KMS-11 (cell line): ENCODE data around the gene EPS8.

Source experiments
- H2AFZ ChIP-seq: fragments of 200-600 bp; sonication (generic); 2 replicates; pipeline ENCODE4 v1.6.1; 2016; ENCODE audit warnings: antibody characterized with exemption, mixed run types, low read depth
- H3K27ac ChIP-seq: fragments of 200-600 bp; sonication (generic); 2 replicates; pipeline ENCODE4 v1.6.1; 2016; ENCODE audit warnings: mild to moderate bottlenecking, mixed run types
- H3K27me3 ChIP-seq: fragments of 200-600 bp; sonication (generic); 2 replicates; pipeline ENCODE4 v1.6.1; 2017; ENCODE audit warnings: mild to moderate bottlenecking, low read depth, mixed run types, moderate library complexity; ENCODE audit not compliant: insufficient read depth
- H3K36me3 ChIP-seq: fragments of 200-600 bp; sonication (generic); 2 replicates; pipeline ENCODE4 v1.6.1; 2017; ENCODE audit warnings: mild to moderate bottlenecking, mixed run types; ENCODE audit not compliant: insufficient read depth
- H3K4me1 ChIP-seq: fragments of 200-600 bp; sonication (generic); 2 replicates; pipeline ENCODE4 v1.6.1; 2016; ENCODE audit warnings: mild to moderate bottlenecking, low read depth, mixed run types; ENCODE audit not compliant: poor library complexity, severe bottlenecking
- H3K4me2 ChIP-seq: fragments of 200-600 bp; sonication (generic); 2 replicates; pipeline ENCODE4 v1.7.0; 2016; ENCODE audit warnings: mild to moderate bottlenecking, mixed run types
- H3K4me3 ChIP-seq: fragments of 200-600 bp; sonication (generic); IDR thresholded peaks from 2 replicates; pipeline ENCODE4 v1.6.1; 2017; ENCODE audit warnings: low read depth, low read length, mixed read lengths; ENCODE audit not compliant: insufficient read depth
- H3K79me2 ChIP-seq: fragments of 200-600 bp; sonication (generic); 2 replicates; pipeline ENCODE4 v1.6.1; 2016; ENCODE audit warnings: low read depth, mixed run types; ENCODE audit not compliant: insufficient read depth
- H3K9ac ChIP-seq: fragments of 200-600 bp; sonication (generic); 2 replicates; pipeline ENCODE4 v1.6.1; 2016; ENCODE audit warnings: mild to moderate bottlenecking, mixed run types
- H4K20me1 ChIP-seq: fragments of 200-600 bp; sonication (generic); 2 replicates; pipeline ENCODE4 v1.6.1; 2016; ENCODE audit warnings: mild to moderate bottlenecking, mixed run types; ENCODE audit not compliant: insufficient read depth
- CTCF ChIP-seq: fragments of 200-600 bp; sonication (generic); conservative IDR thresholded peaks from 2 replicates; pipeline ENCODE4 v1.6.1; 2017; ENCODE audit warnings: low read depth, mild to moderate bottlenecking, antibody characterized with exemption, low read length, moderate library complexity, mixed read lengths

EPS8 gene

DNA sequence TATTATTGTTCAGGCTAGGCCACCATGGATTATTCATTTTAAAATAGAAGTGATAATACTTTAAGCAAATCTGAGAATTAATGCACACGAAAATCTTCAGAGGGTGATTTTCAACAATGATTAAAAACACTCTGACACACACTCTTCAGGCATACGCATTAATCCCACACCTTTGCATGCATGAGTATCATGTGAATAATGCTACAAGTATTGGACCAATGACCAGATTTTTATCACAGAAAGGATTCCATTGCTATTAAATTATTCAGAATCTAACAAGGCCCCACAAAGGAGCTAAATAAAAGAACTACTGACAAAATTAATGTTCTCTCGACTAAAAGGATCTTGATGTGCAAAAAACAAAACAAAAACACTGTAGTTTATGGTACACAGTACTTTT is 11.1 kb downstream of the EPS8 start:
- Histone ChIP-seq H3K4me3 (no peak overlapping the region), H3K27ac (no peak overlapping the region), H3K27me3 (no peaks in the 10 kb centered on the region), H3K4me2 (no peak overlapping the region), H3K4me1 (no peaks in the 10 kb centered on the region), H3K79me2 (no peaks in the 10 kb centered on the region), H4K20me1 (no peaks in the 10 kb centered on the region), H3K9ac (no peak overlapping the region), H3K36me3 (no peaks in the 10 kb centered on the region), H2AFZ (no peak overlapping the region)
- no peak for TF ChIP-seq CTCF

- Histone ChIP-seq H3K27me3 (no peaks in the 10 kb centered on the region), H2AFZ (no peak overlapping the region), H4K20me1 (no peaks in the 10 kb centered on the region), H3K79me2 (no peaks in the 10 kb centered on the region), H3K4me1 (no peaks in the 10 kb centered on the region), H3K4me2 (no peak overlapping the region), H3K36me3 (no peaks in the 10 kb centered on the region), H3K9ac (no peak overlapping the region), H3K4me3 (no peak overlapping the region), H3K27ac (no peak overlapping the region)
- no peak for TF ChIP-seq CTCF
These were observed 11.7 kb downstream of the EPS8 start for GRCh38 chr12:15777355-15778012.

- H3K27ac ChIP-seq, result no peak overlapping the region
- no peaks in the 10 kb centered on the region for H3K79me2 ChIP-seq
- no peaks in the 10 kb centered on the region for H3K4me1 ChIP-seq
These were observed 12.7 kb downstream of the EPS8 start for GRCh38 chr12:15776532-15776931.

GRCh38 chr12:15774819-15775218 is 14.4 kb downstream of the EPS8 start:
- no peak overlapping the region for H2AFZ ChIP-seq
- no peak overlapping the region for H3K27ac ChIP-seq
- no peak overlapping the region for H3K4me2 ChIP-seq
- TF ChIP-seq CTCF, result no peak
- no peak overlapping the region for H3K4me3 ChIP-seq
- no peaks in the 10 kb centered on the region for H3K36me3 ChIP-seq
- H3K9ac ChIP-seq, result no peak overlapping the region
- no peaks in the 10 kb centered on the region for H3K27me3 ChIP-seq
- H3K4me1 ChIP-seq, result no peaks in the 10 kb centered on the region
- H3K79me2 ChIP-seq, result no peaks in the 10 kb centered on the region
- no peaks in the 10 kb centered on the region for H4K20me1 ChIP-seq

More at GRCh38 chr12:15776532-15776931, 12.7 kb downstream of the EPS8 start:
- no peak overlapping the region for H3K4me3 ChIP-seq
- no peak overlapping the region for H3K9ac ChIP-seq
- no peak overlapping the region for H3K4me2 ChIP-seq
- no peak for TF ChIP-seq CTCF
- no peaks in the 10 kb centered on the region for H3K36me3 ChIP-seq
- no peaks in the 10 kb centered on the region for H3K27me3 ChIP-seq
- H2AFZ ChIP-seq, result no peak overlapping the region
- H4K20me1 ChIP-seq, result no peaks in the 10 kb centered on the region
